Bone marrow (tissue), 2 donors: Measurements from ENCODE around the gene TLL2.
"Not testable (repeated sequence)": the region's sequence is repeated elsewhere in the genome, so short reads cannot be mapped to it uniquely, and the experiment has no call there.

Source experiments
- DNase-seq, 2 donors: peaks; one replicate each; lab custom pipeline; 2025; lab: John Stamatoyannopoulos, UW

Gene TLL2

DNA sequence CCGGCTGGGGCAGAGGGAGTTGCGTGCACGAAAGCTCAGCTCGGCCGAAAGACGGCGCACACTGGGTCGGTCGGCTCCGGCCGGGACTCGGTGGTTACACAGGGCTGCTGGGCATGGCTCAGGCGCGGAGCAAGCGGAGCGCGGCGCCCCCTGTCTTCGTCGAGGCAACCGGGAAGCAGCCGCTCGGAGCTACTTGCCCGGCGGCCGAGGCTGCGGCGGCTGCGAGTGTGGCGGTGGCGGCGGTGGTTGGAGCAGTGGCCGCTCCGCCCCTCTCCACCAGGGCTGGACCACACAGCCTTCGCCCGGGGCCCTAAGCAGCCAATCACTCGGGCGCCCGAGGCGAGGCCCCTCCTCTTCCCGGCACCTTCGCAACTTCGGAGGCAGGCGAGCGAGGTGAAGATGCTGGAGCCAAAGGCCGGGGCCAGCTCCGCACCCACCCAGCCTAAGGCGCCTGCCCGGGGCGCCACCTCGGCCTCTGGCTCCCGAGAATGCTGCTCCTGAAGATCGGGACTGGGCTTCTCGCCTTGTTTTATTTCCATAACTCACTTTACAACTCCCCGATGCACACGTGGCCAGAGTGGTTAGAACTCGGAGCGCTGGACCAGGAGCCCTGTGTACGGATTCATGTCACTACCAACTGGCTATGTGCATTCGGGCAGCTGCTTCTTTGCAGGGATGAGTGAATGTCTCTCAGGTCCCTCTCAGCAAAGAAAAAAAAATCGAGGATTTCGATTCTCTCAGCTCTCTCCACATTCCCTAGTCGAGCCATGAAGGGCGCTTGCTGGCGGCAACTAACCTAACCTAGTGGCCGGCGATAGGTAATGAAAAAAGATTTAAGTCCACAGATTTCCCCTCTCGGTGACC is at the start of gene TLL2:
TSS of gene TLL2 (minus strand) at position 229 of the 864 bp plus-strand sequence. CDS start 241 bp downstream, outside the sequence.
- DNase-seq = peak; percentile 34 to 39

DNA sequence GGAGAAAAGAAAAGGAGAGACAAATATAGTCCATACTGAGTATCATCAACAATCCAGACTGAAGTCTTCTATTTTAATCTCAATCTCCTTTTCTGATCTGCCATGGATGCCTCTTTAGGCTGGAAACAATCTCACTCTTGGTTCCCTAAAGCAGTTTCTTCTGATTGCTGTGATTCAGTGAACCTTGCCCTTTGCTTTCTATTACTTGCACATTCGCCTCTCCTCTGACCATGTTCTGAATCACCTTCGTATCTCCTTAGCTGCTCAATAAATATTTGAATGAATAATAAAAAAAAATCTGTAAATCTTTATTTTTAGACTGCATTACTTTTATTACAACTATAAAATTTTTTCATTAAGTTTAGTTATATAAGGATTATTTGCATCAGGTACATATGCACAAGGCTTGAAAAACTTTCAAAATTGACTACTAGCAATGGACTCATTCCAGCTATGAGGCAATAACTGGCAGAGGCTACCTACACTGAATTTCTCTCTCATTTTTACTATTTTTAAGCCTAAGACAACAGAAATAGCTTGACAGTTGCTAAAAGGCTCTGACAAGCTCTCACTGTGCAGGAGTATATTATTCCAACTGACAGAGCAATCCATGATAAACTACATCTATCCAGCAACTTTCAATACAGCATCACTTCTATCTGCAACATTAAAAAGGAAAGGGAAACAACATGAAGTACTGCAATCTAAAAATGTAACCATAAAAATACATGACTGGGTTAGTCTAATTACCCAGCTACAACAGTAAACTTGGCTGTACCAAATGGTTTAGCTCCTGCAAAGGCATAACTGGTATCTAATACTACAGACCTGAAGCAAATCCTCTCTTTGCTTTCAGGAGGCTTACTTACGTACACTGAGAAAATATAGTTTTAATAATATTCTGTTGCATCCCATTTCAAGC is 47.5 kb upstream of the TLL2 start:
- DNase-seq = no peak

DNA sequence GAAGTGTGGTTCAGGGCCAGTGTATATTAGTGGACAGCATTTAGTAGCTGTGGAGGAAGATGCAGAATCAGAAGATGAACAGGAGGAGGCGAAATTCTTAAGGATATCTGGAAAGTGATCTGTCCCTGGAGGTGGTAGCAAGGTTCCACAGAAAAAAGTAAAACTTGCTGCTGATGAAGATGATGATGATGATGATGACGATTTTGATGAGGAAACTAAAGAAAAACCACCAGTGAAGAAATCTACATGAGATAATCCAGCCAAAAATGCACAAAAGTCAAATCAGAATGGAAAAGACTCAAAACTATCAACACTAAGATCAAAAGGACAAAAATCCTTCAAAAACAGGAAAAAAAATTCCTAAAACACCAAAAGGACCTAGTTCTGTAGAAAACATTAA is 46.8 kb upstream of the TLL2 start:
- no peak for DNase-seq

DNA sequence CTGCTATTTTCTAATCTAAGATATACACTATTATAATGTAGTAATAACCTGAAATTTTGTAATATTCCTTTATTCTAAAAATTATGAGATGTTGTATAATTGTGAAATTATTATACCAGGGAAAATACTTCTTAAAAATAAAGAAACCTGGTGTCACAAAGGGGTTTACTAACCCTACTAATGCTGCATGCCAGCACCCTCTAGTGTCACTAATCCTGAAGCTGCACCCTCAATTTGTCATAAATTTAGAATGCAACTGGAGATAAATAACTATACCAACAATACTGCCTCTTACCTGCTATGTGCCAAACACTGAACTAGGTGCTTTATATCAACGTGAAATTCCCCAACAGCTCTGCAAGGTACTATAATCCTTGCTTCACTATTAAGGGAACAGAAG is 42.3 kb upstream of the TLL2 start:
- peak in 1 of 2 donors; percentile 30 for DNase-seq

DNA sequence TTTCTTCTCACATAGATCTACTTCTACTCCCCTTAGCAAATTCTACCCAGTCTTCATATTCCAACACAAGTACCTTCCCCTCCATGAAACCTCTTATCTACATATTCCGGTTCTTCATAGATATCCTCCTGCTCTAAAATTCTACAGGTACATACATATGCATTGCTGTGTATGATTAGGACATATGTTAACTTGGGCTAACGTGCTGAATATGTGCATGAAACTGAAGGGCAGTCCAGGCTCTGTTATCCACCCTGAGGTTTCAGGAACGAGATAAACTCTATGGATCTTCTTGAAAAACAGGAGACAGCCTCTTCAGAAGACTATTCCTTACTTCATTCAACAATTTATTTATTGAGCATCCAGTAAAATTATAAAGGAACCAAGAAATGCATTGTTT is 41.6 kb upstream of the TLL2 start:
- DNase-seq = no peak

DNA sequence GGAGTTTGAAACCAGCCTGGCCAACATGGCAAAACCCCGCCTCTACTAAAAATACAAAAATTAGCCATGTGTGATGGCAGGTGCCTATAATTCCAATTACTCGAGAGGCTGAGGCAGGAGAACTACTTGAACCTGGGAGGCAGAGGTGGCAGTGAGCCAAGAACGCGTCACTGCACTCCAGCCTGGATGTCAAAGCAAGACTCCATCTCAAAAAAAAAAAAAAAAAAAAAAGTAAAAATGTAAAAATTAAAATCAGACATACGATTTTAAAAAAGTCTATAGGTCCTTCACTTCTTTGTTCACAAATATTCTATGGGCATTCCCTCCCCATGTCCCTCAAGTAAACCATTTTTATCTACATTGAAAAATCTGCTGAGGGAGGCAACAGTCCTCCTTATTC is 34.9 kb upstream of the TLL2 start:
- DNase-seq = no peak

DNA sequence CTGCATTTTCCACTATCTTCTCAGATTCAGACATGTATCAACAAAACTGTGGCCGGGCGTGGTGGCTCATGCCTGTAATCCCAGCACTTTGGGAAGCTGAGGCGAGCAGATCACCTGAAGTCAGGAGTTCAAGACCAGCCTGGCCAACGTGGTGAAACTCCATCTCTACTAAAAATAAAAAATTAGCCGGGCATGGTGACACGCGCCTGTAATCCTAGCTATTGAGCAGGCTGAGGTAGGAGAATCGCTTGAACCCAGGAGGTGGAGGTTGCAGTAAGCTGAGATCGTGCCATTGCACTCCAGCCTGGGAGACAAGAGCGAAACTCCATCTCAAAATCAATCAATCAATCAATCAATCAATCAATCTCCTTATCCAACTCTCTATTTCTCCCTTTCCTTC is 31.8 kb upstream of the TLL2 start:
- not testable (repeated sequence) for DNase-seq

DNA sequence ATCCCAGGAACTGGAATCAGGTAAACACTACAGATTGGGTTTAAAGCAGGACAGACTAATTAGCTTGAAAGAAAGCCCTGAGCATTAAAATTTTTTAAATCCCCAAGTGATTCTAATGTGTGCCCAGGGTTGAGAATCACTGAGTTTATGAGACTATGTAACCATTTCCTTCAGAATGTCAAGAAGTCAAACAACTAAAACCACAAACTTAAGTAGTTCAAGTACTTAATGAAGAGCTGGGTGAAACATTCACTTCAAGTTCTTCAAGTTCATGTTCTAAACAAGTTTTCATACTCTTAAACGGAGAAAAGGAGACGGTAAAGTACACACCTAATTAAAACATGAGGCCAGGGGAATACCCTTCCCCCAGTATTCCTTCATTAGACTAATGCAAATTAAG is 28.2 kb upstream of the TLL2 start:
- DNase-seq = no peak

DNA sequence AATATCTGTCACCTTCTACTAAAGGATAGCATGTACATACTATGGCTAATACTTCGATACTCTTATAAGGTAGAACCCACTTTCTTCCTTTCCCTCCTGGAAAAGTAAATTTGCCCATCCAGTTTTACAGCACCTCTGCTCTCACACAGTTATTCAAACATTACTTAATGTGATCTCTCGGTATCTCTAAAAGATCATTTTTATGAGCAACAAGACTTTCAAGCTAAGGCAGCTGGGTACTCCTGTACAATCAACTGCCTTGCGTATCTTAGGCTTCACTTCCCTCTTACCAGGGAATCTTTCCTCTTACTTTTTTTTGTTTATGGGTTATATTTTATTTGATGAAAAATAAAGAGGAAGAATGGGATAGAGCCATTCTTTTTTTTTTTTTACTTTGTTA is 26.5 kb upstream of the TLL2 start:
- no peak for DNase-seq

DNA sequence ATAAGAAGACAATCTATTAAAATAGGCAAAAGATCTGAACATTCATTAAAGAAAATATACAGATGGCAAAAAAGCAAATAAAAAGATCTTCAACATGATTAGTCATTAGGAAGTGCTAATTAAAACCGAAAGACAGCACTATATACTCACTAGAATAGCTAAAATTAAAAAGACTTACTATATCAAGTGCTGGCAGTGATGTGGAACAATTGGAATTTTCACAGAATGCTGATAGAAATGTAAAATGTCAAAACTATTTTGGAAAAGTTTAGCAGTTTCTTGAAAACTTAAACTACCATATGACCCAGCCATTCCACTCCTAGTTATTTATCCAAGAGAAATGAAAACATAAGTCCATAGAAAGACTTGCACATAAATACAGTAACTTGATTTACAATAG is 25.0 kb upstream of the TLL2 start:
- DNase-seq = no peak

DNA sequence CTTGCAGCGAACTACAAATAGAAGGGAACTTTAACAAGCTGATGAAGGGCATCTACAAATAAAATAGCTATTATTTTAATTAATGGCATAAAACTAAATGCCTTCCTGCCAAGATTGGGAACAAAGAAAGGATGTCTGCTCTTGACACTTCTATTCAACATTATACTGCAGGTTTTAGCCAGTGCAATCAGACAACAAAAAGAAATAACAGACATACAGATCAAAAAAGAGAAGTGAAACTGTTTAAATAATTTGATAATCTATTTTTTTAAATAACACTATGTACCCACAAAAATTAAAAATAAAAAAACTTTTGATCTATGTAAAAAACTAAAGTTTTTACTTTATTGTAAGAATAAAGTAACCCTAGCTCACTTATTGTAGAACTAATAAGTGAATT is 22.4 kb upstream of the TLL2 start:
- no peak for DNase-seq

DNA sequence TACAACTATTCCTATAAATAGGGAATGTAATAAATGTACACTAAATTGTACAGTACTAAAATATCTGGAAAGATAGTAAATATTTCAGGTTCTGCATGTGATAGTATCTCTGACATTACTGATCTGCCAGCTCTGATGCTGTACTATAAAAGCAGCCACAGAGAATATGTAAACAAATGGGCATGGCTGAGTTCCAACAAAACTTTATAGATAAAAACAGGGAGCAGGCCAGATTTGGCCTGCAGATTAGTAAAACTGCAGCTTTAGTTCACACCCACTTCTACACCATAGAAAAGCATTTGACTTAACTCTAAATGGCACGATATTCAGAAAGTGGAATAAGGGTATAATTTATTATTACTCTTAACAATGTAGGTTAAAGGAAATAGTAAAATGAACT is 18.8 kb upstream of the TLL2 start:
- DNase-seq = no peak

DNA sequence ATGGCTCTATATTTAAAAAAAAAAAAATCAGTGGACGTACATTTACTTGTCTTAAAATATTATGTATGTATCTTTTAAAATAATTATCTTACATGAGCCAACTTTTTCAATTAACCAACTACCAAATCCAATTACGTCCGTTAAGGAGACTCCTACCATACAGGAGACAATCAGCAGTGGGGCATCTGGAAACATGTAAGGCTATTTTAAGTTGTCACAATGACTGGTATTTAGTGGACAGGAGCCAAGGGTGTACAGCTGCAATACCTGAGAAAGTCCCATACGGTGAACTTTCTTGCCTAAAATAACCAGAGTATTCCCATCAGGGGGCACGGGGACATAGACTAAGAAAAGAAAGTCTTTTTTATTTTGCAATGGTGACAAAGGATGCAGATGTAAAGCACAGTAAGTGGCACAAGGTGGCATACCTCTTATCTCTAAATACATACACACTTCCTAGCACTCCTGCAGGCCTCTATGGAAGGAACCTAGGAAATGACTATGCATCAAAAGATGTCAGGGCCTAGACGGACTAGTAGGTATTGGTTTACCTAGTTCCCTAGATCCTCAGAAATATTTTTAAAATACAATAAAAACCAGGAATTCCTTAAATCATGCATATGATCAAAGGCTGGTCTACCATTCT is 16.0 kb upstream of the TLL2 start:
- no peak for DNase-seq

DNA sequence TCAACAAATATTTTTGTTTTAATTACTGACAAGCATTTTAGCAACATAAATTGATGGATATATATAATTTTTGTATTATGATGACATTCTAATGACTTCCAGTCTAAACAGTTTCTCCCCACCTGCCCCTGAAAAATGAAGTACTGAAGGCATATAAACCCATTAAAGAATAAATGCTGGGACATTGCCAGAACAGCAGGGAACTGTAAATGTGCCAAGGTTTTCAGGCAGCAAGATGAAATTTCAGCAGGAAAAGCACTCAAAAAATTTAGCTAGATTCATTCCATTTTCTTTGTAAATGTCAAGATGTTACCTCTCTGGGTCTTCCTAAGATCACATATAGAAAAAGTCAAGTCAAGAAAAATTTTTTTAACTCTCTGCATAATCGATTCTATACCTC is 11.0 kb upstream of the TLL2 start:
- DNase-seq = no peak

DNA sequence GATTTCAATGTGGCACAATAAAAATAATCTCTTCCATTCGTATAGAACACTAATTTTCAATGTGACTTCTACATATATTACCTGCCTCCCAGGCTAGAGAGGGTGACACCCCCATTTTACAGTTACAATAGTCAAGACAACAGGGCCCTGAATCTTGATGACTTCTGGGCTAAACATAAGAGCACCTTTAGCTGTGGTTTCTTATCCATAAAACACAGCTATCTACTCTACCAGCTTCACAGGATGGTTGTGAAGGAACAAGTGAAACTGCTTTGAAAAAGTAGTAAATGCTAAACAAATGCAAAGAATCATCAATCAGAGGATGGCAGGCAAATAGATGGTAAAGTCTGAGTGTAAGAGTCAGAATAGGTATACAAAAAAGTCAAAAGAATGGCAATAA is 3.6 kb upstream of the TLL2 start:
- no peak for DNase-seq

DNA sequence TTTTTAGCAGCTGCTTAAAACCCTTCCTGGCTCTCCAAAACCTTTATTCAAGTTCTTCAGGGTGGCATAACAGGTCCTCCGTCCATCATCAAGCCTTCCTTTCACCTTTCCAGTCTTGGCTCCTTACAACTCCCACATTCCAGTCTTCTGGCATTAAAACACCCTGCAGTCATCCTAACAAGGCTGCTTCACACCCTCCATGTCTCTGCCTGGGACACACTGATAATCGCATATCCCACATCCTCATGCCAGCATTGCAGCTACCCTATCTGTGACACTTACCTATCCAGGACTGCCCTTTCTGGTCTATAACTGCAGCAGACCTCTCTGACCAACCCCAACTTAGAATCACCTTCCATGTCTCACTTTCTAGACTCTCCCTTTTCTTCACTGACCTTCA is 2.6 kb upstream of the TLL2 start:
- no peak for DNase-seq

DNA sequence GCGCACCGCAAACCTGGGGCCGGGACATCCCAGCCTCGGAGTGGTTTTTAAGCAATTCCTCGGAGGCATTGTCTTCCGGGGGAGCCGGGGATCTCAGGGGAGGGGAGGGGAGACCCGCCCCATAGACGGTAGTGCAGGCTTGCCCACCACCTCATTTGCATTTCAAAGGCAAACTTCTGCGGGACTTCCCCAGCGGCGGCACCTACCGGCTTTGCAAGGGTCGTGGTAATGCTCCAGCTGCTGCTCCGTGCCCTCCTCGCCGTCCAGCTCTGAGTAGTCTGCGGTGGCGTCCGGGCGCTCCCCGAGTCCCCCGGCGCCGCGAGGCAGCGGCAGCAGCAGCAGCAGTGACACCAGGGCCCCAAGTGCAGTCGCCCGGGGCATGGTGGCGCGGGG is 425 bp downstream of the TLL2 start:
- DNase-seq = no peak

DNA sequence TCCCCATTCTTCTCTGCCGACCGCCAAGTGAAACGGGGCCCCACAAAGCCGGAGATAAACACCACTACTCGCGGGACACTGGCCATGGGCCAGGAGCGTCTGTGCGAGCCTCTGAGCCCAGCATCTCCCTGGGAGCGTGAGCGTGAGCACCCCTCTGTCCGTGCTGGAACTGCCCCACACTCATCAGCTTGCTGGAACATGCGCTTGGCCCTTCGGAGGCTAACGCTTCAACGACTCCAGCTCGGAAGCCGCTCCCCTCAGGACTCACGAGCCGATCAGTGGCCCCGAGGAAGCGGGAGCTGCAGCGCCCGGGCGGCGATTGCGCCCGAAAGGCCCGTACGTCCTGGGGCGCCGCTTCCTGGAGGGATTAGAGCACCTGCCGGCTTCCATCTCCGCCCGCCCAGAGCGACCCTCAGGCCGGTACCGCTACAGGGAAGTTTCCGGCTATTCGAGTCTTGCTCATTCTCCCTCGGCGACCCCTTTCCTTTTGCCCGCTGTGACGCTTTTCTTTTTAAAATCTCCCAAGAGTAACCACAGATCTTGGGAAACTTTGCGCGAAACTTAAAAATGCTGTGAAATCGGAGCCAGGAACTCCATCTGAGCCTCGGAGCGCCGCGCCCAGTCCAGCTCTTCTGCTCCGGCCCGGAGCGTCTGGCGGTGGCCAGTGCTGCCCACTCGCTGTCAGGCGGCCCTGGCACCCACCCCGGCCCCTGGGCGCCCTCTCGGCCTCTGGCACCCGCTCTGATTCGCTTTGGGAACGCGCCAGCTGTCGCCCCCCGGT is 1.0 kb downstream of the TLL2 start:
- no peak for DNase-seq

DNA sequence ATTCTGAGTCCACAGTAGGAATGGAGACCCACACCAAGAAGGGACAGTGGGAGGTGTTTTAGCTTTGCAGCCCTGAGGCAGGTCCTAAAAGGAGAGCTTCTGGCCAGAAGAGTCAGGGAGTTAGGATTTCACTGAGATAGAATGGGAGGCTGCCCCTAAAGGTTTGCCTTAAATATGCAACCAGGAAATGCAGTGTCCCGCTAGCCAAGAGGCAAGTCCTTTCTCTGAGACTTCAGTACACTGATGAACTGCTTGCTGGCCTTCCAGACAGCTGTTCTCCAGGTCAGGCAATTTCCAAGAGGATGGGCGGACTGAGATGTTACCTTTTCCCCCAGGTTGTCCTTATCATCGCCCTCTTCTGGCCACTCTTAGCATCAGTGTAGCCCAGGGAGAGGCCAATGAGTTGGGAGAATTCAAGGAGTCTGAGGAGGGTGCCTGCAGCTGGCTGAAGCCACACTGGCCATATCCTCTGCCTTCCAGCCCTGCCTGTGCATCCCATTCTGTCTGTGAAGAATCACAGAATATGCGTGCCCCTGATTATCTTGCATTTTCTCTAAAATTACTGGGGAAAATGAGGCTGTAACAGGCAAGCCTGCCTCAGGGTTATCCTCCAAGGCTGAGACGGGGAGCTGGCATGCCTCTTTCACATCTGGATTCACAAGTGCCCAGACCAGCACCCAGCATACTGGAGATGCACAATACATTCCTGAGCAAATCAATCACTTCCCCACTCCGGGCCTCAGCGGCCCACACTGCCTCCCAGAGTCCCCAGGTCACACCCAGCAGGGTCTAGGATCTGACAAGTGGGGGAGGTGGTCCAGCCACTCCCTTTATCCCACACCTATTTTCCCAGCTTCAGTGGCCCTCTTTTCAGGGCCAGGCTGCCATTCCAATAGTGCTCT is 2.4 kb downstream of the TLL2 start:
- no peak for DNase-seq

DNA sequence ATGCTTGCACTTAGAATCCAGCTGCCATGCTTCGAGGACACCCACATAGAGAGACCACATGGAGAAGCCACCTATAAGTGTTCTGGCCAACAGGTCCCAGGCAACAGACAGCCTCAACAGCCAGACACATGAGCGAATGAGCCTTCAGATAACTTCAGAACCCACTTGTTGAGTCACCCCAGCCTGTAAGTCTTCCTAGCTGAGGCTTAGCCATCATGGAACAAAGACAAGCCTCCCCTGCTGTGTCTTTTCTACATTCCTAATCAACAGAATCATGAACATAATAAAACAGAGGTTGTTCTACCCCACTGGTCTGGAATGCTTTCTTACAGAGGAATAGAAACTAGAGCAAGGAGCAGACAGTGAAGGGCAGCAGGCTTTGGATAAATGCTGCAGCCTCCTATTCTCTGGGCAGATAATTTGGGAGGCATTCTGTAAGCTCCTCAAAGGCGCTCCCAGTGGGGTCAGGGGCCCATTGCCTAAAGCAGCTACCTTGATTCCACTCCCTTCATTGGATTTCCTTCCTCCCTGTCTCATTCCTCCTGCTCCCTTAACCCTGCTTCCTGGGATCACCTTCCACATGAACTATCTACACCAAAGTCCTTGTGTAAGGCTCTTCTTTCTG is 4.6 kb downstream of the TLL2 start:
- no peak for DNase-seq
